Prostate gland (tissue), 2 donors: Measurements from ENCODE around the gene SNX3. TPM values are rescaled to one million over a fixed set of nuclear protein-coding genes. Genes with fewer than 3 reads are reported as not detected.

Experiments
- DNase-seq: peaks from one replicate; pipeline ENCODE4 v3.0.0-alpha.2; 2019; ENCODE audit warnings: low spot score
- H3K27ac ChIP-seq, 2 donors: fragments of 200-600 bp; sonication (generic); 2 replicates each; pipeline ENCODE4 v1.5.1; 2017 to 2019
- H3K27me3 ChIP-seq: fragments of 200-600 bp; sonication (generic); replicated peaks from 2 replicates; pipeline ENCODE4 v1.5.1; 2019; ENCODE audit not compliant: insufficient read depth
- H3K36me3 ChIP-seq, 2 donors: fragments of 200-600 bp; sonication (generic); 1 replicate in 1 of 2; 2 replicates in 1 of 2; pipeline versions ENCODE4 v1.5.1 to v1.8.1; 2017 to 2019
- H3K4me1 ChIP-seq: fragments of 200-600 bp; sonication (generic); replicated peaks from 2 replicates; pipeline ENCODE4 v1.5.1; 2019
- H3K4me3 ChIP-seq, 2 donors: fragments of 200-600 bp; sonication (generic); 2 replicates each; pipeline ENCODE4 v1.5.1; 2017 to 2019
- H3K9me3 ChIP-seq: fragments of 200-600 bp; sonication (generic); 2 replicates; pipeline ENCODE4 v1.5.1; 2017
- POLR2A ChIP-seq: fragments of 450-650 bp; IDR thresholded peaks from one replicate; pipeline ENCODE4 v1.6.1; 2016; ENCODE audit warnings: antibody characterized with exemption, mild to moderate bottlenecking
- POLR2AphosphoS5 ChIP-seq: sonication (generic); formaldehyde crosslinking; IDR thresholded peaks from one replicate; pipeline ENCODE4 v1.6.1; 2017; ENCODE audit warnings: antibody characterized with exemption
- WGBS: methylation state at CpG from one replicate; pipeline ENCODE4 v1.1.5; 2018; 5-methylcytosine and 5-hydroxymethylcytosine counted together
- intact Hi-C: fragments of 100-400 bp; cut with DNase I; formaldehyde crosslinking; loops from one replicate; pipeline ENCODE4 v1.14.2; 2022
- total RNA-seq, 2 donors: library from RNA; depleted of rRNA; stranded (reverse); fragments of >200 nt; gene quantifications; one replicate each; pipeline ENCODE4 v1.1.0, GENCODE V29; 2016
- TF ChIP-seq, protein P1 (sequence below), 4 experiments: fragments of 200-600 bp in 2 of 4; fragments of 450-650 bp in 2 of 4; sonication (generic) in 2 of 4; IDR thresholded peaks; 1 replicate in 3 of 4; 2 replicates in 1 of 4; pipeline ENCODE4 v1.5.1; 2016 to 2019; ENCODE audit warnings: antibody characterized with exemption in 4 of 4, mild to moderate bottlenecking in 2 of 4, moderate library complexity in 2 of 4

The SNX3 gene
- total RNA-seq, 2 donors from 2014 or later: 93.3 to 93.6 TPM

DNA sequence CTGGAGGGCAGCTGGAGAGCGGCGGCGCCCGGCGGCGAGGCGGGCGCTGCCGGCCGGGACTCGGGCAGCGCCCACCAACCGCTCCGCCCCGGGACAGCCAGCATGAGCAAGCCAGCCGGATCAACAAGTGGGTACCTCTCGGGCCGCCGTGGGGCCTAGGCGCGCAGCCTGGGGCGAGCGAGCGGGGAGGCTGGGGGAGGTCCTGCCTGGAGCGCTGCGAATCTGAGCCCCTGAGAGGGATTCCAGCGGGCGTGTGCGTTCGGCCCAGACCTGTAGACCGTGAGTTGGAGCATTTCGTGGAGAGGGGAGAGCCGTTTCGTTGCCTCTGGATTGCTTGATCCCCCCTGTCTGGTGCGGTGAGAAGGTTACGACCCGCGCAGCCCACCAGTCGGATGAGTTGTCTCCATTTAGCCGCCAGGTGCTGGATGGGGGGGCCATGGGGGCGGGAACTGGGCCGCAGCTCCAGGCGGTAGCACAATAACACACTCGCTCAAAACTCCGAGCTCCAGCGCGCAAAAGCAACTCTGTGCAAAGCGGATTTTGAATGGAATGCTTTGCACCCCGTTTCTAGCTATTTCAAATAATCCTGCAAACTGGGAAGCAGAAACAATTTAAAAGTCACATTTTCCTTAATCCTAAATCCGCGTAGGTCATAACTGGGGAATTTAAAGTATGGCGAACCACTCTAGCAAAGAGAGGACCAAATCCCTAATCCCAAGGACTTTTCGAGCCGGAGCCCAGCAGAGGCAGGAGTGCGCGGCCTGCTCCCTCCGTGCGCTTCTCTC is 94.0 kb downstream of the SNX3 start:
- intact Hi-C loops: no loop called here
- no peaks in the 10 kb centered on the region for H3K9me3 ChIP-seq
- peaks cover 3% of the 10 kb centered on the region for H3K4me1 ChIP-seq
- no peak for TF ChIP-seq POLR2AphosphoS5
- TF ChIP-seq POLR2A: no peak
- TF ChIP-seq, protein P1, sequence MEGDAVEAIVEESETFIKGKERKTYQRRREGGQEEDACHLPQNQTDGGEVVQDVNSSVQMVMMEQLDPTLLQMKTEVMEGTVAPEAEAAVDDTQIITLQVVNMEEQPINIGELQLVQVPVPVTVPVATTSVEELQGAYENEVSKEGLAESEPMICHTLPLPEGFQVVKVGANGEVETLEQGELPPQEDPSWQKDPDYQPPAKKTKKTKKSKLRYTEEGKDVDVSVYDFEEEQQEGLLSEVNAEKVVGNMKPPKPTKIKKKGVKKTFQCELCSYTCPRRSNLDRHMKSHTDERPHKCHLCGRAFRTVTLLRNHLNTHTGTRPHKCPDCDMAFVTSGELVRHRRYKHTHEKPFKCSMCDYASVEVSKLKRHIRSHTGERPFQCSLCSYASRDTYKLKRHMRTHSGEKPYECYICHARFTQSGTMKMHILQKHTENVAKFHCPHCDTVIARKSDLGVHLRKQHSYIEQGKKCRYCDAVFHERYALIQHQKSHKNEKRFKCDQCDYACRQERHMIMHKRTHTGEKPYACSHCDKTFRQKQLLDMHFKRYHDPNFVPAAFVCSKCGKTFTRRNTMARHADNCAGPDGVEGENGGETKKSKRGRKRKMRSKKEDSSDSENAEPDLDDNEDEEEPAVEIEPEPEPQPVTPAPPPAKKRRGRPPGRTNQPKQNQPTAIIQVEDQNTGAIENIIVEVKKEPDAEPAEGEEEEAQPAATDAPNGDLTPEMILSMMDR (IDR thresholded peaks at IDR 0.05): no peak
- no peak overlapping the region for H3K27ac ChIP-seq
- H3K4me3 ChIP-seq: no peak overlapping the region
- peaks cover 72% of the 10 kb centered on the region for H3K27me3 ChIP-seq
- WGBS: 13% methylated on average over 43 of the region's 58 CpGs
- no peaks in the 10 kb centered on the region for H3K36me3 ChIP-seq
- DNase-seq: no peak

DNA sequence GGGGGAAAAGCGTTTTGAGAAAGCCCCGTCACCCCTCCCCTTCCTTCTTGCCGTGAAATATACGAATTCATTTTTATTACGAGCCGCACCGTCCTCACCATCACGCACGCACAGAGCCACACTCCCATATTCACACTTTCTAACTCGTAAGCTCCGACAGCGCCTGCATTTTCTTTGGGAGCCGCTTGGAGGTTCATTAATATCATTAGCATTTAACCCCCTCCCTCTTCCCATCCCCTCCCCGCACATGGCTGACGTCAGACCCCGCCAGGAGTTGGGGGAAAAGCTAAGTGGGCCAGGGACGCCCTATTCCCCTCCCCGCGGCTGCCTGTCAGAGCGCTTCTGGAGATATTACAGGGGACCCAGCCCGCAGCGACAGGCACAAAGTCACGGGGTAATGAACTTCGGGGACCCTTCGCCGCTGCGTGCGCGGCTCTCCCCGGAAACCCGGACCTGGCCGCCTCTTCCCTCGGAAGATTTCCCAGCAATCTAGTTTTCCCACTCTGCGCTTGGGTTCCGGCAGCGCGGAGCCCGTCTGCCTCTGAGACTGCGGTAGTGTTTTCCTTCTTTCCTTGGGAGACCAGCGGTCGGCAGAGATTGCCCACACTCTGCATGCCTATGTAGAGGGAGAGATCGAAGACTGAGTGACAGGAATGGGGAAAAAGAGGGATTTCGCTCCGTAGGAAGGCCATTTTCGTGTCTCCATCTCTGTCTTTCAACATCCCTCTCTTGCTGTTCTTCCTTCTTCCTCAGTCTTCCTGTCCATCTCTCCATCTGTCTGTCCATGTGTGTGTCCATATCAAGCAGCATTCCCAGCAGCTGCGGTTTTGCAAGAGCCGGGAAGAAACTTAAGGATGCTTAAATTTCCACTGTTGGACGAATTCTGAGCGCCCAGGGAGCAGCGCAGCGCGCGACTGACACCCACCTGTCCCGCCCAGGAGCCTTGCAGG is 94.9 kb downstream of the SNX3 start, which contains the start of gene NR2E1:
Gene NR2E1 (plus strand): TSS at position 309 of the 950 bp plus-strand sequence. CDS start 744 bp downstream, outside the sequence.
- Histone ChIP-seq H3K4me1 (peaks cover 3% of the 10 kb centered on the region), H3K27ac (no peak within 1 kb of the TSS), H3K27me3 (peaks cover 76% of the 10 kb centered on the region), H3K36me3 (no peaks in the 10 kb centered on the region), H3K4me3 (no peak within 1 kb of the TSS), H3K9me3 (no peaks in the 10 kb centered on the region)
- TF ChIP-seq, protein P1 (IDR thresholded peaks at IDR 0.05): no peak
- TF ChIP-seq POLR2A (no peak), POLR2AphosphoS5 (no peak)
- WGBS: 3% methylated on average over 54 of the region's 54 CpGs
- intact Hi-C loops: no loop called here
- no peak for DNase-seq

DNA sequence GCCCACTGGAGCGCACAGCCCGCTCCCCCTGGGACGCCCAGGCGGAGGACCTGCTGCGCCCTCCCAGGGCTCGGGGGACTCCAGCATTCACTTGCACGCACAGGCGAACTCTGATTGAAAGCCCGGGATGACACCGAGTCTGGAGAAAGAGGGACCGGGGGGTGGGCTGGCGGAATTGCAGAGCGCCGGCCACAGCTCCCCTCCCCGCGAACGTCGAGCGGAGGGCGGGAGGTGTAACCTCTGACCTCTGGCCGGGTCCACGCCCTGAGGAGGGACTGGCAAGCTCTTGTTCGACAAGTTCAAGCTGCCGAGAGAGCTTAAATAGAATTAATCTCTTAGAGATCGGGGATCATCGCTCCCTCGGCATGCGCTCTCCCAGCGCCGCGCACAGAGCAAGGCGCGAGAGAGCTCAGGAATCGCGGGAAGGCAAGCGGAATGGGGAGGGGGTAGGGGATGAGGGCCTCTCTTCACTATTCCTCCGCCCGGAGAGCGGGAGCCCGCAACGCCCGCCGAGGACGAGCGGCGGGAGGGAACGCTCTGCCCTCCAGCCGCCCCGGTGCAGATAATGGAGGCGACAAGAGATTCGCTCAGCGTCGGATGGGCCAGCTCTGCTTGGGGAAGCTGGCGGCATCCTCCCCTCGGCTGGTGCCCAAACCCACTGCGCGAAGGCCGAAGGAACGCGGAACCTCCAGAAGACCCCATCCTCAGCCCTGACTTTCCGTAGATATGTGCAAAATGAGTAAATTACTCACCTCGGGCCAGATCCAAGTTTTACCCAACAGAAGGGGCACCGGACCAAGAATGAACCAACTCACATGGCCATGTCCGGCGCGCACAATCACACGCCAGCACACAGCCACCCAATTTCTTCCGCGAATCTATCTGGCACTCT is 95.8 kb downstream of the SNX3 start:
- TF ChIP-seq POLR2A (no peak), POLR2AphosphoS5 (no peak)
- TF ChIP-seq, protein P1 (IDR thresholded peaks at IDR 0.05): no peak
- H3K4me1 ChIP-seq: peaks cover 3% of the 10 kb centered on the region
- H3K36me3 ChIP-seq: no peaks in the 10 kb centered on the region
- H3K27ac ChIP-seq: no peak overlapping the region
- H3K4me3 ChIP-seq: no peak overlapping the region
- H3K27me3 ChIP-seq: peaks cover 73% of the 10 kb centered on the region
- WGBS: 7% methylated on average over 47 of the region's 69 CpGs
- intact Hi-C loops: no loop called here
- no peaks in the 10 kb centered on the region for H3K9me3 ChIP-seq
- DNase-seq: no peak

DNA sequence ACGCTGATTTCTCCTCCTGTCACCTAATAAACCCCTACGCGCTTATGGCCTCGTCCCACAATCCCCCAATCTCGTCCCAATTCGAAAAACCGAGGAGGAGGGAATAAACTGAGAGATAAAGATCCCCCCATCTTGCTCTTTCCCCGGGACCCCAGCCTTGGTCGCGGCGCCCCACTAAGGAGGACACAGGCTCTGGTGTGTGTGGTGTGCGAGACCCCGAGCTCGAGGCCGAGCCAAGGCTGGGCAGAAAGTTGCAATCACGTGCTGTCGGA is 96.4 kb downstream of the SNX3 start:
- intact Hi-C loops: no loop called here
- Histone ChIP-seq H3K36me3 (no peaks in the 10 kb centered on the region), H3K27ac (no peak overlapping the region), H3K9me3 (no peaks in the 10 kb centered on the region), H3K4me1 (peaks cover 3% of the 10 kb centered on the region), H3K27me3 (peaks cover 69% of the 10 kb centered on the region), H3K4me3 (no peak overlapping the region)
- WGBS: 3% methylated on average over 17 of the region's 17 CpGs
- no peak for DNase-seq
- TF ChIP-seq, protein P1 (IDR thresholded peaks at IDR 0.05): no peak
- no peak for TF ChIP-seq POLR2AphosphoS5
- TF ChIP-seq POLR2A: no peak
